Parathyroid adenoma (tissue), 2 donors: ENCODE data around the gene TTC24.

Source experiments
- H2AFZ ChIP-seq: fragments of 300-600 bp; sonication (generic); one replicate; pipeline ENCODE4 v1.7.0; 2017; ENCODE audit warnings: antibody characterized with exemption, mild to moderate bottlenecking
- H3K27ac ChIP-seq: fragments of 300-600 bp; sonication (generic); one replicate; pipeline ENCODE4 v1.7.0; 2017
- H3K27me3 ChIP-seq: fragments of 300-600 bp; sonication (generic); one replicate; pipeline ENCODE4 v1.7.0; 2017; ENCODE audit warnings: low read length; ENCODE audit not compliant: control insufficient read depth, insufficient read depth
- H3K36me3 ChIP-seq: fragments of 300-600 bp; sonication (generic); one replicate; pipeline ENCODE4 v1.7.0; 2017; ENCODE audit warnings: low read length; ENCODE audit not compliant: control insufficient read depth, insufficient read depth
- H3K4me1 ChIP-seq: fragments of 300-600 bp; sonication (generic); one replicate; pipeline ENCODE4 v1.7.0; 2017; ENCODE audit warnings: control low read depth
- H3K4me2 ChIP-seq: fragments of 300-600 bp; sonication (generic); one replicate; pipeline ENCODE4 v1.7.0; 2017; ENCODE audit warnings: low read length
- H3K4me3 ChIP-seq: fragments of 300-600 bp; sonication (generic); one replicate; pipeline ENCODE4 v1.7.0; 2017; ENCODE audit warnings: low read depth, low read length
- H3K79me2 ChIP-seq: fragments of 300-600 bp; sonication (generic); one replicate; pipeline ENCODE4 v1.7.0; 2017; ENCODE audit warnings: control low read depth
- H3K9ac ChIP-seq: fragments of 300-600 bp; sonication (generic); one replicate; pipeline ENCODE4 v1.7.0; 2017; ENCODE audit warnings: mild to moderate bottlenecking
- H3K9me3 ChIP-seq: fragments of 300-600 bp; sonication (generic); one replicate; pipeline ENCODE4 v1.7.0; 2017; ENCODE audit warnings: low read length; ENCODE audit not compliant: control insufficient read depth
- CTCF ChIP-seq: fragments of 300-600 bp; sonication (generic); IDR thresholded peaks from one replicate; pipeline ENCODE4 v1.7.0; 2017; ENCODE audit warnings: antibody characterized with exemption, mild to moderate bottlenecking
- donor health status: primary hyperparathyroidism.

TTC24 gene

GRCh38 chr1:156596426-156596825, 16.9 kb downstream of the TTC24 start:
- no peak overlapping the region for H3K4me3 ChIP-seq
- H3K4me2 ChIP-seq = no peak overlapping the region
- no peak for TF ChIP-seq CTCF
- no peak overlapping the region for H2AFZ ChIP-seq
- no peak overlapping the region for H3K9ac ChIP-seq
- H3K27ac ChIP-seq = no peak overlapping the region
- H3K9me3 ChIP-seq = no peaks in the 10 kb centered on the region
- H3K79me2 ChIP-seq = no peaks in the 10 kb centered on the region
- H3K4me1 ChIP-seq = no peaks in the 10 kb centered on the region
- H3K27me3 ChIP-seq = no peaks in the 10 kb centered on the region
- no peaks in the 10 kb centered on the region for H3K36me3 ChIP-seq

DNA sequence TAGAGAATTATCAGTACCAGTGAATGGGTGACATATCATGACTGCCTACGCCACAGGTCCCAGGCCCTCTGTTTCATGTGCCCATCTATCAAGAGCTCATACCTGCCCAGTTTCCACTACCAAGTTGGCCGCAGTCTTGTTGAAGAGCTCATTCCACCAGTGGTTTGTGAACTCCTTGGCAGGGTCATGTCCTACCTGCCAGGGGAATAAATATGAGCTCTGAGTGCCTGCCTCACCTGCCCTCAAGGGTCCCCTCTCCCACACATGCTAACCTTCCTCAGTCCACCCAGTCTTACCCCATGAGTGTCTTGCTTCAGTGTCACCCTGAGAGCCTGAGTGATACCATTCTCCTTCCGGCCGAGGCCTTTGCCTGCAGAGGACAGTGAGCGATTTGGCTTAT, 18.6 kb downstream of the TTC24 start:
- Histone ChIP-seq H3K4me3 (no peak overlapping the region), H3K27me3 (no peaks in the 10 kb centered on the region), H3K9me3 (no peaks in the 10 kb centered on the region), H3K9ac (no peak overlapping the region), H3K36me3 (no peaks in the 10 kb centered on the region), H3K27ac (no peak overlapping the region), H3K4me2 (no peak overlapping the region), H3K79me2 (no peaks in the 10 kb centered on the region), H2AFZ (no peak overlapping the region), H3K4me1 (no peaks in the 10 kb centered on the region)
- no peak for TF ChIP-seq CTCF

DNA sequence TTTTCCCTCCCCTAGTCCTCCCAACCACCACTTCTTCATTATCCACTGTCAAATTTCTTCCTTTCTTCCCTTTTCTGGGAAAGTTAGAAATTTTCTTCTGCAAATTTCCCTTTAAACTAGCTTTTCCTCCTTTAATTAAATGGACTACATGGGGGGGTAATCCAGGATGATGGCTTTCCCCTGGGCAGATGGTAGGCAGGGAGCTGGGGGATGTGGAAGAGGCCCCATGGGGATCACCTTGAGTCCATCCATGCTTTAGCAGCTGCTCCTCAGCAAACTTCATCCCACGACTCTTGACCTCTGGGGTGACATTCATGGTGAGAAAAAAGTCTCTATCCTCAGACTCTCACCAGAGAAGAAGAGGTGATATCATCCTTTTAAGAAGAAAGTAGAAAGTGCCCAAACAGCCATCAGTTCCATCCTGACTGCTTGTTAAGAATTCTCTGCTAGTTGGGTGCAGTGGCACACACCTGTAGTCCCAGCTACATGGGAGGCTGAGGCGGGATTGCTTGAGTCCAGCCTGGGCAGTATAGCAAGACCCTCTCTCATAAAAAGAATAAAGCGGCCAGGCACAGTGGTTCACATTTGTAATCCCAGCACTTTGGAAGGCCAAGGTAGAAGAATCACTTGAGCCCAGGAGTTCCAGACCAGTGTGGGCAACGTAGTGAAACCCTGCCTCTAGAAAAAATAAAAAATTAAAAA, 19.4 kb downstream of the TTC24 start:
- Histone ChIP-seq H3K36me3 (no peaks in the 10 kb centered on the region), H3K9me3 (no peaks in the 10 kb centered on the region), H3K4me1 (no peaks in the 10 kb centered on the region), H3K9ac (no peak overlapping the region), H3K27me3 (no peaks in the 10 kb centered on the region), H2AFZ (no peak overlapping the region), H3K27ac (no peak overlapping the region), H3K79me2 (no peaks in the 10 kb centered on the region), H3K4me3 (no peak overlapping the region), H3K4me2 (no peak overlapping the region)
- TF ChIP-seq CTCF = no peak

DNA sequence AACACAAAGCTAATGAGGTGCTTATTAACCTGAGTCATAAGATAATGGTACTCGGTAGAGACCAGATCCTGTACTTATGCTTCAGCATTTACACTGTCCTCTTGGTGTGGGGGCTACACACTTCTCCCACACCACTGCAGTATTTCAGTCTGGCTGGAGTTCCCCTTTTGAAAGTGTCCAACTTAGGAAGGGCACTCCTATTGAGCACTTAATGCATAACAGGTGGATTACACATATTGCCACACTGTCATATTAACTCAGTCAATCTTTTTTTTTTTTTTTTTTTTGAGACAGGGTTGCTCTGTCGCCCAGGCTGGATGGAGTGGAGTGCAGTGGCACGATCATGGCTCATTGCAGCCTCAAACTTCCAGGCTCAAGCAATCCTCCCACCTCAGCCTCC, 20.3 kb downstream of the TTC24 start:
- Histone ChIP-seq H3K4me3 (no peak overlapping the region), H3K4me2 (no peak overlapping the region), H3K9ac (no peak overlapping the region), H3K36me3 (no peaks in the 10 kb centered on the region), H3K4me1 (no peaks in the 10 kb centered on the region), H3K27ac (no peak overlapping the region), H2AFZ (no peak overlapping the region), H3K27me3 (no peaks in the 10 kb centered on the region), H3K79me2 (no peaks in the 10 kb centered on the region), H3K9me3 (no peaks in the 10 kb centered on the region)
- TF ChIP-seq CTCF = no peak

- peak overlapping the region; percentile 68 for H3K4me2 ChIP-seq
- H3K36me3 ChIP-seq = no peaks in the 10 kb centered on the region
- peak overlapping the region; percentile 90 for H2AFZ ChIP-seq
- H3K4me1 ChIP-seq = no peaks in the 10 kb centered on the region
- TF ChIP-seq CTCF = no peak
- peak overlapping the region; percentile 80 for H3K4me3 ChIP-seq
- H3K9ac ChIP-seq = no peak overlapping the region
- no peaks in the 10 kb centered on the region for H3K27me3 ChIP-seq
- no peaks in the 10 kb centered on the region for H3K9me3 ChIP-seq
- peak overlapping the region; percentile 54 for H3K27ac ChIP-seq
- no peaks in the 10 kb centered on the region for H3K79me2 ChIP-seq
Observed at GRCh38 chr1:156600733-156601121, 21.2 kb downstream of the TTC24 start.
